Ishikawa (cell line): ENCODE results near the gene DOCK1.

Source experiments
- CEBPB ChIP-seq: IDR thresholded peaks from 2 replicates; pipeline ENCODE4 v1.6.1; 2012
- CREB1 ChIP-seq: IDR thresholded peaks from 2 replicates; pipeline ENCODE4 v1.6.1; 2012; ENCODE audit warnings: low read depth
- EGR1 ChIP-seq: IDR thresholded peaks from 2 replicates; pipeline ENCODE4 v1.6.1; 2012
- EP300 ChIP-seq: IDR thresholded peaks from 2 replicates; pipeline ENCODE4 v1.6.1; 2012; ENCODE audit warnings: borderline replicate concordance
- FOXM1 ChIP-seq: IDR thresholded peaks from 2 replicates; pipeline ENCODE4 v1.6.1; 2012; ENCODE audit warnings: low read depth, borderline replicate concordance
- NFIC ChIP-seq: IDR thresholded peaks from 2 replicates; pipeline ENCODE4 v1.6.1; 2012
- RAD21 ChIP-seq: IDR thresholded peaks from 2 replicates; pipeline ENCODE4 v1.6.1; 2012; ENCODE audit warnings: low read depth
- REST ChIP-seq: IDR thresholded peaks from 2 replicates; pipeline ENCODE4 v1.6.1; 2012; ENCODE audit warnings: low read depth, mild to moderate bottlenecking
- TAF1 ChIP-seq: IDR thresholded peaks from 2 replicates; pipeline ENCODE4 v1.6.1; 2012; ENCODE audit warnings: low read depth, mild to moderate bottlenecking
- TCF12 ChIP-seq: IDR thresholded peaks from 2 replicates; pipeline ENCODE4 v1.6.1; 2012; ENCODE audit warnings: low read depth
- TEAD4 ChIP-seq: IDR thresholded peaks from 2 replicates; pipeline ENCODE4 v1.6.1; 2012
- USF1 ChIP-seq: IDR thresholded peaks from 2 replicates; pipeline ENCODE4 v1.6.1; 2012
- YY1 ChIP-seq: IDR thresholded peaks from 2 replicates; pipeline ENCODE4 v1.6.1; 2012; ENCODE audit warnings: low read depth
- ZBTB7A ChIP-seq: IDR thresholded peaks from 2 replicates; pipeline ENCODE4 v1.6.1; 2012; ENCODE audit warnings: low read depth
- TF ChIP-seq, protein P1 (sequence below): IDR thresholded peaks from 2 replicates; pipeline ENCODE4 v1.6.1; 2012

DOCK1 gene

DNA sequence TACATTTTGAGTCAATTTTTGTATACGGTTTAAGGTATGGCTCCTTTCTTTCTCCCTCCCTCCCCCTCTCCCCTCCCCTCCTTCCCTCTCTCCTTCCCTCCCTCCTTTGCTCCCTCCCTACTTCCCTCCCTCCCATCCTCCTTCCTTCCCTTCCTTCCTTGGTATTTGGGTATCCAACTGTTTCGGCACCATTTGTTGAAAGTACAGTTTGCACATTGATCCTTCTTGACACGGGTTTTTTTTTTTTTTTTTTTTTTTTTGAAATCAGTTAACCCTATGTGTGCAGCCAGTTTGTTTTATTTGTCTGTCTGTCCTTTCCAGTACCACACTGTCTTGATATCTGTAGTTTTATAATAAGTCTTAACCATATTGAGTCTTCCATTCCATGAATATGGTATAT is 331.0 kb downstream of the DOCK1 start:
- TF ChIP-seq CREB1 = no peak
- TF ChIP-seq USF1 = no peak
- TF ChIP-seq FOXM1 = no peak
- no peak for TF ChIP-seq TEAD4
- TF ChIP-seq TAF1 = no peak
- TF ChIP-seq RAD21 = no peak
- TF ChIP-seq EGR1 = no peak
- TF ChIP-seq, protein P1, sequence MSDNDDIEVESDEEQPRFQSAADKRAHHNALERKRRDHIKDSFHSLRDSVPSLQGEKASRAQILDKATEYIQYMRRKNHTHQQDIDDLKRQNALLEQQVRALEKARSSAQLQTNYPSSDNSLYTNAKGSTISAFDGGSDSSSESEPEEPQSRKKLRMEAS = no peak
- TF ChIP-seq CEBPB = no peak
- no peak for TF ChIP-seq YY1
- no peak for TF ChIP-seq REST
- no peak for TF ChIP-seq NFIC

DNA sequence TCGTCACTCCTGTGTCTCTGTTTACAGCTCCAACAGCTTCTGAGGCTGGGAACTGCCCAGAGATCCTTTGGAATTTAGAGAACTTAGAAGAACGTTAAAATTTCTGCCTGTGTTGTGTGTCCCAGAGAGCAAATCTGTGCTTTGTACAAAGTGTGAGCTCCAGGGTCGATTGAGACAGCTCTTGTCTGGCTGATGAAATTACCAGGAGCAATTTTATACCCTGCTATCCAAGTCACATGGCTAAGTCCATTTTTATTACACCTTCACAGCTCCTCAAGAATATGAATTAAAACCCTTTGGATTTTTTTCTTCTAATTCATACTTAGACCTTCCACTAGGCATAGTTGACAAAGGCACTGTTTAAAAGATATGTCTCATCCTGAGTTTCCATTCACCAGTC is 337.7 kb downstream of the DOCK1 start:
- TF ChIP-seq EP300 (no peak), YY1 (no peak), TAF1 (no peak), RAD21 (no peak), EGR1 (no peak), USF1 (no peak), TCF12 (no peak), REST (no peak), CREB1 (no peak), FOXM1 (no peak), TEAD4 (no peak), ZBTB7A (no peak), NFIC (no peak), CEBPB (no peak)
- TF ChIP-seq, protein P1 = no peak

- TF ChIP-seq REST (no peak), TAF1 (no peak), TEAD4 (no peak), RAD21 (peak; percentile 45)
Observed at GRCh38 chr10:127243490-127244272, 338.5 kb downstream of the DOCK1 start.

GRCh38 chr10:127245456-127245855 is 340.2 kb downstream of the DOCK1 start:
- no peak for TF ChIP-seq YY1
- no peak for TF ChIP-seq CREB1
- no peak for TF ChIP-seq EP300
- no peak for TF ChIP-seq EGR1
- no peak for TF ChIP-seq TAF1
- TF ChIP-seq NFIC = no peak
- no peak for TF ChIP-seq TEAD4
- TF ChIP-seq, protein P1 = no peak
- TF ChIP-seq TCF12 = no peak
- TF ChIP-seq FOXM1 = no peak
- TF ChIP-seq REST = no peak
- TF ChIP-seq RAD21 = no peak
- TF ChIP-seq CEBPB = no peak
- TF ChIP-seq ZBTB7A = no peak
- TF ChIP-seq USF1 = no peak
